IPS DF 6.9 (cell line): ENCODE measurements around the gene DPP7.

ENCODE experiments used
- DNase-seq: peaks from one replicate; pipeline ENCODE4 v3.0.0-alpha.2; 2013; ENCODE audit warnings: low read depth, low spot score
- H3K27ac ChIP-seq: one replicate; pipeline ENCODE4 v1.5.1; 2013; ENCODE audit warnings: low read length, control low read depth
- H3K27me3 ChIP-seq: 2 replicates; pipeline ENCODE4 v1.6.1; 2013; ENCODE audit warnings: mild to moderate bottlenecking, low read length; ENCODE audit not compliant: control insufficient read depth, insufficient read depth
- H3K36me3 ChIP-seq: 2 replicates; pipeline ENCODE4 v1.6.1; 2013; ENCODE audit warnings: low read length; ENCODE audit not compliant: control insufficient read depth, insufficient read depth
- H3K4me1 ChIP-seq: 2 replicates; pipeline ENCODE4 v1.6.1; 2013; ENCODE audit warnings: low read length; ENCODE audit not compliant: control insufficient read depth, insufficient read depth
- H3K4me3 ChIP-seq: 2 replicates; pipeline ENCODE4 v1.5.1; 2013; ENCODE audit warnings: mild to moderate bottlenecking, low read length
- H3K9me3 ChIP-seq: 2 replicates; pipeline ENCODE4 v1.6.1; 2013; ENCODE audit warnings: low read length, inconsistent platforms; ENCODE audit not compliant: control insufficient read depth, insufficient read depth
- WGBS: extraction: QIAGEN DNeasy Blood & Tissue Kit; methylation state at CpG from one replicate; pipeline ENCODE4 v1.1.7; 2013; ENCODE audit warnings: mixed read lengths, missing lambda C conversion rate; ENCODE audit not compliant: insufficient read length, insufficient coverage; 5-methylcytosine and 5-hydroxymethylcytosine counted together

The DPP7 gene

GRCh38 chr9:137158625-137159024 lies 44.1 kb upstream of the DPP7 start:
- no peak overlapping the region for H3K4me3 ChIP-seq
- H3K9me3 ChIP-seq: no peaks in the 10 kb centered on the region
- H3K36me3 ChIP-seq: no peaks in the 10 kb centered on the region
- peaks cover 10% of the 10 kb centered on the region; the same call in 1 of the 2 replicates for H3K4me1 ChIP-seq
- H3K27ac ChIP-seq: no peak overlapping the region
- peaks cover 28% of the 10 kb centered on the region; the same call in 1 of the 2 replicates for H3K27me3 ChIP-seq
- DNase-seq: no peak
- no CpG with 5 or more reads among the region's 4 CpGs for WGBS

- Histone ChIP-seq H3K27me3 (peaks cover 23% of the 10 kb centered on the region; the same call in 1 of the 2 replicates), H3K4me1 (peaks cover 10% of the 10 kb centered on the region; the same call in 1 of the 2 replicates), H3K4me3 (no peak overlapping the region), H3K9me3 (no peaks in the 10 kb centered on the region), H3K36me3 (no peaks in the 10 kb centered on the region), H3K27ac (no peak overlapping the region)
- no CpG with 5 or more reads among the region's 19 CpGs for WGBS
- DNase-seq: no peak
Measured at GRCh38 chr9:137157618-137158415, 43.3 kb upstream of the DPP7 start.

- DNase-seq: no peak
- Histone ChIP-seq H3K27me3 (peaks cover 19% of the 10 kb centered on the region; the same call in 1 of the 2 replicates), H3K27ac (no peak overlapping the region), H3K9me3 (no peaks in the 10 kb centered on the region), H3K36me3 (no peaks in the 10 kb centered on the region), H3K4me3 (peak overlapping the region; percentile 18; the same call in 1 of the 2 replicates), H3K4me1 (peaks cover 8% of the 10 kb centered on the region; the same call in 1 of the 2 replicates)
- no CpG with 5 or more reads among the region's 65 CpGs for WGBS
Measured at GRCh38 chr9:137156567-137157375, 42.2 kb upstream of the DPP7 start.

- no peak for DNase-seq
- Histone ChIP-seq H3K4me1 (peaks cover 4% of the 10 kb centered on the region; the same call in 1 of the 2 replicates), H3K9me3 (no peaks in the 10 kb centered on the region), H3K36me3 (no peaks in the 10 kb centered on the region), H3K27ac (no peak overlapping the region), H3K27me3 (peaks cover 8% of the 10 kb centered on the region; the same call in 1 of the 2 replicates), H3K4me3 (no peak overlapping the region)
- WGBS: no CpG with 5 or more reads among the region's 7 CpGs
Measured at GRCh38 chr9:137152844-137153405, 38.4 kb upstream of the DPP7 start.

- DNase-seq: no peak
- Histone ChIP-seq H3K9me3 (no peaks in the 10 kb centered on the region), H3K4me3 (no peak overlapping the region), H3K4me1 (peaks cover 3% of the 10 kb centered on the region; the same call in 1 of the 2 replicates), H3K27me3 (peaks cover 3% of the 10 kb centered on the region; the same call in 1 of the 2 replicates), H3K36me3 (no peaks in the 10 kb centered on the region), H3K27ac (no peak overlapping the region)
- WGBS: no CpG with 5 or more reads among the region's 34 CpGs
Measured at GRCh38 chr9:137150617-137151457, 36.3 kb upstream of the DPP7 start.

GRCh38 chr9:137149942-137150616 lies 35.5 kb upstream of the DPP7 start:
- Histone ChIP-seq H3K36me3 (no peaks in the 10 kb centered on the region), H3K4me1 (peaks cover 3% of the 10 kb centered on the region; the same call in 1 of the 2 replicates), H3K27me3 (no peaks in the 10 kb centered on the region; the same call in 1 of the 2 replicates), H3K27ac (no peak overlapping the region), H3K9me3 (no peaks in the 10 kb centered on the region), H3K4me3 (no peak overlapping the region)
- DNase-seq: no peak
- WGBS: no CpG with 5 or more reads among the region's 20 CpGs

- Histone ChIP-seq H3K4me3 (no peak overlapping the region), H3K4me1 (peaks cover 3% of the 10 kb centered on the region; the same call in 1 of the 2 replicates), H3K9me3 (no peaks in the 10 kb centered on the region), H3K27ac (no peak overlapping the region), H3K36me3 (no peaks in the 10 kb centered on the region), H3K27me3 (no peaks in the 10 kb centered on the region)
- WGBS: no CpG with 5 or more reads among the region's 5 CpGs
- no peak for DNase-seq
Measured at GRCh38 chr9:137149363-137149762, 34.8 kb upstream of the DPP7 start.

- Histone ChIP-seq H3K9me3 (no peaks in the 10 kb centered on the region), H3K4me1 (peaks cover 3% of the 10 kb centered on the region; the same call in 1 of the 2 replicates), H3K4me3 (no peak overlapping the region), H3K27ac (no peak overlapping the region), H3K27me3 (no peaks in the 10 kb centered on the region), H3K36me3 (no peaks in the 10 kb centered on the region)
- DNase-seq: no peak
- no CpG with 5 or more reads among the region's 19 CpGs for whole genome bisulfite sequencing
Measured at GRCh38 chr9:137148661-137149060, 34.1 kb upstream of the DPP7 start.

- Histone ChIP-seq H3K9me3 (no peaks in the 10 kb centered on the region), H3K27ac (no peak overlapping the region)
Measured at GRCh38 chr9:137148242-137148641, 33.7 kb upstream of the DPP7 start.

More at GRCh38 chr9:137148242-137148641, 33.7 kb upstream of the DPP7 start:
- no peak for DNase-seq
- Histone ChIP-seq H3K4me1 (peaks cover 3% of the 10 kb centered on the region; the same call in 1 of the 2 replicates), H3K36me3 (no peaks in the 10 kb centered on the region), H3K27me3 (no peaks in the 10 kb centered on the region), H3K4me3 (no peak overlapping the region)
- no CpG with 5 or more reads among the region's 27 CpGs for WGBS
